Body of pancreas (tissue), 4 donors: ENCODE data around the gene SCFD2. TPM values are rescaled to one million over a fixed set of nuclear protein-coding genes. Genes with fewer than 3 reads are reported as not detected.

ENCODE experiments used
- ATAC-seq: fragments of 150-250 bp; one replicate; pipeline ENCODE4 v1.9.1; 2016
- DNase-seq, 4 donors: peaks; one replicate each; pipeline ENCODE4 v3.0.0-alpha.2; 2019
- H3K27ac ChIP-seq, 4 donors: fragments of 200-600 bp; sonication (generic); 1 replicate in 3 of 4; 2 replicates in 1 of 4; pipeline versions ENCODE4 v1.5.1 to v1.6.1; 2016 to 2019; ENCODE audit warnings: mild to moderate bottlenecking in 1 of 4, mixed read lengths in 1 of 4, moderate library complexity in 1 of 4
- H3K27me3 ChIP-seq, 2 donors: fragments of 200-600 bp; sonication (generic); one replicate each; pipeline ENCODE4 v1.6.0; 2016; ENCODE audit warnings: mild to moderate bottlenecking in 1 of 2
- H3K36me3 ChIP-seq, 2 donors: fragments of 200-600 bp; sonication (generic); replicated peaks in 1 of 2; 2 replicates each; pipeline ENCODE4 v1.5.1; 2016; ENCODE audit warnings: low read depth in 2 of 2; ENCODE audit not compliant: insufficient read depth in 1 of 2
- H3K4me1 ChIP-seq: fragments of 200-600 bp; sonication (generic); one replicate; pipeline ENCODE4 v1.6.0; 2016
- H3K4me3 ChIP-seq, 2 donors: fragments of 200-600 bp; sonication (generic); 1 replicate in 1 of 2; 2 replicates in 1 of 2; pipeline ENCODE4 v1.5.1; 2016 to 2019
- H3K9me3 ChIP-seq, 3 donors: fragments of 200-600 bp; sonication (generic); 1 replicate in 2 of 3; 2 replicates in 1 of 3; pipeline ENCODE4 v1.5.1; 2016
- POLR2A ChIP-seq, 3 donors: fragments of 450-650 bp; IDR thresholded peaks; one replicate each; pipeline ENCODE4 v1.6.1; 2016; ENCODE audit warnings: antibody characterized with exemption in 3 of 3, mild to moderate bottlenecking in 2 of 3
- WGBS, 2 donors: methylation state at CpG; one replicate each; pipeline ENCODE4 v1.1.5; 2017; 5-methylcytosine and 5-hydroxymethylcytosine counted together
- intact Hi-C: fragments of 100-400 bp; cut with DNase I; formaldehyde crosslinking; loops from one replicate; pipeline ENCODE4 v1.15.1; 2023
- total RNA-seq, 2 donors: library from RNA; depleted of rRNA; stranded (reverse); fragments of >200 nt; gene quantifications; one replicate each; pipeline ENCODE4 v1.1.0, GENCODE V29; 2016
- TF ChIP-seq, protein P1 (sequence below), 7 experiments: fragments of 450-650 bp in 4 of 7; fragments of 200-600 bp in 3 of 7; sonication (generic) in 3 of 7; IDR thresholded peaks; one replicate each; pipeline ENCODE4 v1.5.1; 2016 to 2019; ENCODE audit warnings: antibody characterized with exemption in 7 of 7

SCFD2 gene
- total RNA-seq, 2 donors from 2014 or later = 17.9 to 53.7 TPM

DNA sequence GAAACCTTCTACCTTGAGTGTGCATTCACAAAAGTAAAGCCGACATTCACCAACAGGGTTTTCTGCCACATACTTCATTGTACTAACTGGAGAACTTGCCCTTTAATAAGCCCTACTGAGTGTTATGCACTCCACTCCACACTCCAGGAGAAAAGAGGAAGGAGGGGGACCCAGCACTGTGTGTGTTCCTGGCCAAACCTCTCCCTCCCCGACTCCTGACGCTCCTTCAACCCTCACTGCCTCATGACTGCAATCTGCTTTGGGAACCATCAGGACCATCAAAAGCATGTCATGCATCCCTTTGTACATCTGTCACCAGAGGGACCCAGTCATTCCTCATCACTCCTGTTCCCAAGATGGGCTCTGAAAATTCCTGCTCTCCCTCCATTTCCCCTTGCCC lies 360.1 kb downstream of the SCFD2 start:
- peaks cover 66% of the 10 kb centered on the region for H3K4me1 ChIP-seq
- DNase-seq (peak in 1 of 4 donors; percentile 18), ATAC-seq (no peak)
- no peaks in the 10 kb centered on the region for H3K9me3 ChIP-seq
- H3K36me3 ChIP-seq = no peaks in the 10 kb centered on the region
- TF ChIP-seq, protein P1, sequence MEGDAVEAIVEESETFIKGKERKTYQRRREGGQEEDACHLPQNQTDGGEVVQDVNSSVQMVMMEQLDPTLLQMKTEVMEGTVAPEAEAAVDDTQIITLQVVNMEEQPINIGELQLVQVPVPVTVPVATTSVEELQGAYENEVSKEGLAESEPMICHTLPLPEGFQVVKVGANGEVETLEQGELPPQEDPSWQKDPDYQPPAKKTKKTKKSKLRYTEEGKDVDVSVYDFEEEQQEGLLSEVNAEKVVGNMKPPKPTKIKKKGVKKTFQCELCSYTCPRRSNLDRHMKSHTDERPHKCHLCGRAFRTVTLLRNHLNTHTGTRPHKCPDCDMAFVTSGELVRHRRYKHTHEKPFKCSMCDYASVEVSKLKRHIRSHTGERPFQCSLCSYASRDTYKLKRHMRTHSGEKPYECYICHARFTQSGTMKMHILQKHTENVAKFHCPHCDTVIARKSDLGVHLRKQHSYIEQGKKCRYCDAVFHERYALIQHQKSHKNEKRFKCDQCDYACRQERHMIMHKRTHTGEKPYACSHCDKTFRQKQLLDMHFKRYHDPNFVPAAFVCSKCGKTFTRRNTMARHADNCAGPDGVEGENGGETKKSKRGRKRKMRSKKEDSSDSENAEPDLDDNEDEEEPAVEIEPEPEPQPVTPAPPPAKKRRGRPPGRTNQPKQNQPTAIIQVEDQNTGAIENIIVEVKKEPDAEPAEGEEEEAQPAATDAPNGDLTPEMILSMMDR (IDR thresholded peaks at IDR 0.05) = no peak
- no peak for TF ChIP-seq POLR2A (IDR thresholded peaks at IDR 0.05)
- intact Hi-C loops = no loop called here
- 84 to 85% methylated on average over 3 of the region's 3 CpGs for WGBS, 2 donors
- peak overlapping the region in 3 of 4 donors; percentile 3 to 51 (median 24) for H3K27ac ChIP-seq
- no peaks in the 10 kb centered on the region for H3K27me3 ChIP-seq
- no peak overlapping the region for H3K4me3 ChIP-seq

DNA sequence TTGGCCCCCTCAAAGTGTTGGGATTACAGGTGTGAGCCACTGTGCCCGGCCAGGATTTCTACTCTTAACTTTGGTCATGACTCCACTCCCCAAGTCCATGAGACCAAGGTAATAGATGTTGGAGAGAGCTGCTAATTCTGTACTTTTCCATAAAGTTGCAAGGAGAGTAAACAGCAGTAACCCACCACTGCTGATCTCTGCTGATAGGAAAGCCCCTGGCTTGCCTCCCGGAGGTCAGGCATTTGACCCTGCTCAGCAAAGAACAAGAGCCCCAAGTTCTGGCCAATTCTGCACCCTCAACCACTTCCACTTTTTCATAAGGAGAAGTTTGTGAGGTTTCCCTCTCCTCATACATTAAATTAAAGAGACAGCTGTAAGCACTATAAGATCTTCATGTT lies 360.7 kb downstream of the SCFD2 start:
- ATAC-seq = no peak

DNA sequence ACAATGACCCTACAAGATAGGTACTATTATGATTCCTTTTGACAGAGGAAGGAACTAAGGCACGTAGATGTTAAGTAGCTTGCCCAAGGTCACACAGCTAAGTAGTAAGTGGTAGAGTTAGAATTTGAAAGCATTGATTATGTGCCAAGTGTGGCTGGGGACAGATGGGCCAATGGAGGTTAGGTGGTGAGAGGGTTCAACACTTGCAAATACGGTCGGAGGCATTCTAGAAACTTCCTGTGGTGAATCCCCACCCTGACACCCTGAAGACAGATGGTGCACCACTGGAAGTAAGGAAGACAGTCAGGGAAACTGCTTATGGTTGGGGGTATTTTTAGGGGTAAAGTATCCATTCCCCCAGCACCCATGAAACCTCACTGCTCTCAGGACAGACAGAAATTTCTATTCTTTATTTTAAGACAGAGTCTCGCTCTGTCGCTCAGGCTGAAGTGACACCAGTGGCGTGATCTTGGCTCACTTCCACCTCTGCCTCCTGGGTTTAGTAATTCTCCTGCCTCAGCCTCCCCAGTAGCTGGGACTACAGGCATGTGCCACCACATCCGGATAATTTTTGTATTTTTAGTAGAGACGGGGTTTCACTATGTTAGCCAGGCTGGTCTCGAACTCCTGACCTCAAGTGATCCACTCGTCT lies 361.2 kb downstream of the SCFD2 start:
- Histone ChIP-seq H3K4me1 (peaks cover 66% of the 10 kb centered on the region), H3K9me3 (no peaks in the 10 kb centered on the region), H3K27ac (no peak overlapping the region), H3K4me3 (no peak overlapping the region), H3K27me3 (no peaks in the 10 kb centered on the region), H3K36me3 (no peaks in the 10 kb centered on the region)
- intact Hi-C loops = no loop called here
- TF ChIP-seq, protein P1 (IDR thresholded peaks at IDR 0.05) = no peak
- no peak for TF ChIP-seq POLR2A (IDR thresholded peaks at IDR 0.05)
- ATAC-seq (no peak), DNase-seq (no peak)
- WGBS, 2 donors = 87 to 93% methylated on average over 10 of the region's 10 CpGs

More for the DNA sequence above, 360.7 kb downstream of the SCFD2 start:
- peaks cover 66% of the 10 kb centered on the region for H3K4me1 ChIP-seq
- H3K27ac ChIP-seq = peak overlapping the region in 1 of 4 donors; percentile 8
- H3K36me3 ChIP-seq = no peaks in the 10 kb centered on the region
- intact Hi-C loops = no loop called here
- peak in 1 of 4 donors; percentile 20 for DNase-seq
- no peak for TF ChIP-seq POLR2A (IDR thresholded peaks at IDR 0.05)
- TF ChIP-seq, protein P1 (IDR thresholded peaks at IDR 0.05) = no peak
- 74 to 91% methylated on average over 2 of the region's 2 CpGs for WGBS, 2 donors
- no peak overlapping the region for H3K4me3 ChIP-seq
- H3K9me3 ChIP-seq = no peaks in the 10 kb centered on the region
- H3K27me3 ChIP-seq = no peaks in the 10 kb centered on the region

DNA sequence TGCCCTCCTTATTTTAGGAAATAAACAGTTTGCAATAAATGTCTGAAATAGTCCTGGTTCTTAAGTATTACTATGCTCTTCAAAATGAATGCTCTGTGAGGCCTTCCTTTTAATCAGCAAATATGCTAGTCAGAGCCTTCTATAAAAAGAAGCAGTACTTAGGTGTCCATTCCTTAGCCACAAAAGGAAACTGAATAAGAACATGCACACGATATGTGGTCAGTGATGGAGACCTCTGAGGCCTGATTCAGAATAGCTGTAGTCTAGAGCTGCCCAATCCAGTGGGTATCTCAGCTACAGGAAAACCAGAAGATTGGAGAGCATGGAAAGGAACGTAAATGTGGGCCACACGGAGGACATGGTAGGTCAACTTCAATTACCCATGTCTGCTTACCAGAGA lies 361.9 kb downstream of the SCFD2 start:
- WGBS, 2 donors = 88 to 96% methylated on average over 3 of the region's 3 CpGs
- Histone ChIP-seq H3K27ac (no peak overlapping the region), H3K4me3 (no peak overlapping the region), H3K27me3 (no peaks in the 10 kb centered on the region), H3K9me3 (no peaks in the 10 kb centered on the region), H3K4me1 (peaks cover 66% of the 10 kb centered on the region), H3K36me3 (no peaks in the 10 kb centered on the region)
- intact Hi-C loops = no loop called here
- ATAC-seq = no peak
- TF ChIP-seq, protein P1 (IDR thresholded peaks at IDR 0.05) = no peak
- no peak for TF ChIP-seq POLR2A (IDR thresholded peaks at IDR 0.05)
- no peak for DNase-seq

DNA sequence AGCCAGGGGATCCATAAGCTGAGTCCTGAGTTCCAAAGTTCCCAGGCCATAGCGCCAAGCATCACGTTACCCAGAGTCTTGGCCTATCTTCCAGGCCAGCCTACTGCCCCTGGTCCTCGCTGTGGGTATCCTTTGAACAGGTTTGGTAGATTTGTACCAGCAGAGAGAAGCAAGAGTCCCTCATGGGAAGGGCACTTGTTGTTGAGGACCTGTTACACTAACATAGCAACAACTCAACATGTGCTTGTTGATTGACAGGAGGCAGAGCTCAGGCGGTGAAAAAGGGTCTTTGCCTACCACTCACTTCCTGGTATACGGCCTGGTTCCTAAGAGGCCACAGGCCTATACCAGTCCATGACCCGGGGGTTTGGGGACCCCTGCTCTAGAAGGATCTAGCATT lies 365.3 kb downstream of the SCFD2 start:
- Histone ChIP-seq H3K4me1 (peaks cover 67% of the 10 kb centered on the region), H3K4me3 (no peak overlapping the region), H3K36me3 (no peaks in the 10 kb centered on the region), H3K27ac (no peak overlapping the region), H3K27me3 (peaks cover 0 to 2% of the 10 kb centered on the region in 2 donors), H3K9me3 (no peaks in the 10 kb centered on the region)
- TF ChIP-seq, protein P1 (IDR thresholded peaks at IDR 0.05) = no peak
- no peak for TF ChIP-seq POLR2A (IDR thresholded peaks at IDR 0.05)
- intact Hi-C loops = no loop called here
- no peak for ATAC-seq
- 87 to 89% methylated on average over 6 of the region's 6 CpGs for WGBS, 2 donors
- DNase-seq = no peak
